Activated B cell treated with CpG ODN at 0.5 μM for 24 hours (primary cell): ENCODE data around the gene N4BP3. TPM values are rescaled to one million over a fixed set of nuclear protein-coding genes. Genes with fewer than 3 reads are reported as not detected.
"Not testable (repeated sequence)": the region's sequence is repeated elsewhere in the genome, so short reads cannot be mapped to it uniquely, and the experiment has no call there.

Experiments
- ATAC-seq: fragments of 200-7000 bp; cut with Tn5 transposase; one replicate; pipeline ENCODE4 v1.10.0; 2021; ENCODE audit warnings: low read depth, mild to moderate bottlenecking, moderate library complexity
- CTCF ChIA-PET: fragments of 350-600 bp; sonication (Branson Sonifier 250); formaldehyde crosslinking; loops from one replicate; lab custom pipeline; 2021; ENCODE audit warnings: antibody characterized with exemption; lab: Charles Lee
- POLR2A ChIA-PET: fragments of 350-600 bp; sonication (Branson Sonifier 250); formaldehyde crosslinking; loops from one replicate; lab custom pipeline; 2021; ENCODE audit warnings: antibody characterized with exemption; lab: Charles Lee
- DNase-seq: peaks from one replicate; pipeline ENCODE4 v3.0.0; 2022
- H3K27ac Mint-ChIP-seq: one replicate; pipeline ENCODE4 v1.8.0; 2020; ENCODE audit warnings: mixed read lengths
- H3K27me3 Mint-ChIP-seq: one replicate; pipeline ENCODE4 v1.8.0; 2021; ENCODE audit warnings: mixed read lengths
- H3K36me3 Mint-ChIP-seq: one replicate; pipeline ENCODE4 v1.8.0; 2021; ENCODE audit warnings: low read depth, mixed read lengths
- H3K4me1 Mint-ChIP-seq: one replicate; pipeline ENCODE4 v1.8.0; 2021; ENCODE audit warnings: mixed read lengths
- H3K4me3 Mint-ChIP-seq: one replicate; pipeline ENCODE4 v1.8.0; 2020; ENCODE audit warnings: mild to moderate bottlenecking, mixed read lengths
- H3K9me3 Mint-ChIP-seq: one replicate; pipeline ENCODE4 v1.8.0; 2020; ENCODE audit warnings: mixed read lengths
- CTCF ChIP-seq: fragments of 200-600 bp; IDR thresholded peaks from one replicate; pipeline ENCODE4 v1.8.0; 2022; ENCODE audit warnings: antibody characterized with exemption, mild to moderate bottlenecking
- intact Hi-C: fragments of 100-400 bp; cut with micrococcal nuclease; formaldehyde crosslinking; loops from one replicate; pipeline ENCODE4 v1.15.1; 2024
- total RNA-seq: library from RNA; stranded (reverse); gene quantifications from 2 replicates; pipeline ENCODE4 v1.2.3, GENCODE V29; 2022

Gene N4BP3
- total RNA-seq, 1 donor from 2014 or later: 18.1 TPM

- POLR2A ChIA-PET: no interaction called here
- ATAC-seq: no peak
- intact Hi-C loops: no loop called here
Measured at GRCh38 chr5:178125253-178125906, 12.0 kb downstream of the N4BP3 start.

DNA sequence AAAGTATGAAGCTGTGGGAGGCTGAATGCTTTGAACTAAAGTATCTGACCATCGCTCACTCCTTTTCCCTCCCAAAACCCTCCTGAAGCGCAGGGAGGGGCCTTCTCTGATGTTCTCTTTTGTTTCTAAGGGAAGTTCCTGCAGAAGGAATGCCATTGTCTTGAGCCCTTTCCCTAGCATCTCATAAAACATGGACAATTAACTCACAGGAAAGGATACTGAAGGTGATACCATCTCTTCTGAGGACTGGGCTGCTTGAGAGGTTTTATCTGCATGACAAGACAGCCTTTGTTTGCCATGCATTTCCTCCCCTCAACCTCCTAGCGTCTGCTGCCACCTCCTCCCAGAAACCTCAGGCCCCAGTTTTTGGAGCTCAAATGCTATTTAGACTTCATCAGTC, 13.2 kb downstream of the N4BP3 start:
- Mint-ChIP-seq H3K36me3 (peaks cover 15% of the 10 kb centered on the region), H3K27me3 (no peaks in the 10 kb centered on the region), H3K9me3 (no peaks in the 10 kb centered on the region), H3K27ac (no peak overlapping the region), H3K4me3 (no peak overlapping the region), H3K4me1 (peaks cover 20% of the 10 kb centered on the region)
- POLR2A ChIA-PET: interaction anchor here (0.5 to 0.9 kb wide), 2 partner anchors 12 to 698 kb away, joined by 3 read pairs; no protein-coding TSS in a partner anchor
- CTCF ChIA-PET: no interaction called here
- ATAC-seq (no peak), DNase-seq (no peak)
- TF ChIP-seq CTCF: no peak
- intact Hi-C loops: no loop called here

More at GRCh38 chr5:178125253-178125906, 12.0 kb downstream of the N4BP3 start:
- no peak for DNase-seq
- no peak overlapping the region for H3K4me3 Mint-ChIP-seq
- H3K36me3 Mint-ChIP-seq: peaks cover 19% of the 10 kb centered on the region
- TF ChIP-seq CTCF: no peak
- peaks cover 27% of the 10 kb centered on the region for H3K4me1 Mint-ChIP-seq
- no peaks in the 10 kb centered on the region for H3K27me3 Mint-ChIP-seq
- no peak overlapping the region for H3K27ac Mint-ChIP-seq
- CTCF ChIA-PET: no interaction called here
- H3K9me3 Mint-ChIP-seq: no peaks in the 10 kb centered on the region

GRCh38 chr5:178127300-178128009, 14.1 kb downstream of the N4BP3 start:
- not testable (repeated sequence) for H3K4me3 Mint-ChIP-seq, ATAC-seq
- peaks cover 12% of the 10 kb centered on the region for H3K36me3 Mint-ChIP-seq

GRCh38 chr5:178129296-178129695, 16.0 kb downstream of the N4BP3 start:
- DNase-seq (no peak), ATAC-seq (no peak)
- TF ChIP-seq CTCF: no peak
- no peak overlapping the region for H3K4me3 Mint-ChIP-seq
- intact Hi-C loops: no loop called here
- peaks cover 21% of the 10 kb centered on the region for H3K4me1 Mint-ChIP-seq
- no peak overlapping the region for H3K27ac Mint-ChIP-seq
- H3K36me3 Mint-ChIP-seq: peaks cover 15% of the 10 kb centered on the region
- no peaks in the 10 kb centered on the region for H3K9me3 Mint-ChIP-seq
- H3K27me3 Mint-ChIP-seq: no peaks in the 10 kb centered on the region
- ChIA-PET POLR2A (interaction anchor here (0.7 to 3.8 kb wide), 2 partner anchors 12 to 15 kb away, joined by 3 to 28 read pairs; no protein-coding TSS in a partner anchor), CTCF (interaction anchor here (3.0 kb wide), 1 partner anchor 8 kb away, joined by 12 read pairs; no protein-coding TSS in a partner anchor)

More at GRCh38 chr5:178127300-178128009, 14.1 kb downstream of the N4BP3 start:
- CTCF ChIA-PET, H3K27ac Mint-ChIP-seq, H3K27me3 Mint-ChIP-seq, DNase-seq, H3K9me3 Mint-ChIP-seq, intact Hi-C loops: not testable (repeated sequence)
- peaks cover 21% of the 10 kb centered on the region for H3K4me1 Mint-ChIP-seq
- POLR2A ChIA-PET: interaction anchor here (0.5 to 0.9 kb wide), 2 partner anchors 13 to 698 kb away, joined by 3 read pairs; no protein-coding TSS in a partner anchor

DNA sequence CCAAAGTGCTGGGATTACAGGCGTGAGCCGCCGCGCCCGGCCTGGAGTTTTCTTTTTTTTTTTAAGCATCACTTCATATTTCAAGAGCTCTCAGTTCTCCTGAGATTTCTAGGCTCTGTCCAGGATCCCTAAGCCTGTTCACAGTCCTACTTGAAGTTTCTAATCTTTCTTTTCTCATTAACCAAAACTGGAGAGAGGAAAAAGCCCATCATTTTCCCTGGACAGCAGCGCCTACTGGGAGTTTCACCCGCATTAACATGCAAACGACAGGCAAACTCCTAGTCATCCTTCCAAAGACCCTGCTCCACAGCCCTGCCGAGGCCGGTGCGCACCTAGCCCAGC, 16.9 kb downstream of the N4BP3 start:
- H3K9me3 Mint-ChIP-seq, H3K27me3 Mint-ChIP-seq, ATAC-seq, DNase-seq: not testable (repeated sequence)
- Mint-ChIP-seq H3K36me3 (peaks cover 20% of the 10 kb centered on the region), H3K4me1 (peaks cover 21% of the 10 kb centered on the region), H3K4me3 (peak overlapping the region; percentile 77), H3K27ac (peak overlapping the region; percentile 65)
- ChIA-PET POLR2A (interaction anchor here (0.7 to 3.8 kb wide), 5 partner anchors 9 to 74 kb away, joined by 3 to 28 read pairs (median 6); partner anchors contain the start of gene HNRNPAB), CTCF (interaction anchor here (2.0 to 3.0 kb wide), 2 partner anchors 9 to 54 kb away, joined by 10 to 12 read pairs; no protein-coding TSS in a partner anchor)
- intact Hi-C loops: loop anchor here (1.0 to 5.0 kb wide), 4 partner anchors 9 to 1492 kb away; partner anchors contain the start of genes HNRNPH1, N4BP3 and NHP2
